ENCODE measurements around the gene RUNX3.

- TF ChIP-seq CTCF (conservative IDR thresholded peaks at IDR 0.05; ENCODE audit: low read depth, low read length), result no peak
- TF ChIP-seq EZH2 (IDR thresholded peaks at IDR 0.05; ENCODE audit: borderline replicate concordance, low read depth, low read length, poor library complexity, severe bottlenecking), result no peak
Measured at GRCh38 chr1:24878045-24878444, 52.0 kb downstream of the RUNX3 start.
